Smooth muscle cell (in vitro differentiated cells): ENCODE data around the gene PYGM. TPM values are rescaled to one million over a fixed set of nuclear protein-coding genes. Genes with fewer than 3 reads are reported as not detected.

Experiments used
- DNase-seq: peaks from one replicate; lab custom pipeline; 2025; ENCODE audit not compliant: unreplicated experiment; lab: John Stamatoyannopoulos, UW
- H2AFZ ChIP-seq: fragments of 200-600 bp; sonication (generic); 2 replicates; pipeline ENCODE4 v1.6.0; 2016; ENCODE audit warnings: antibody characterized with exemption, low read depth, mild to moderate bottlenecking
- H3F3A ChIP-seq: fragments of 200-600 bp; sonication (generic); 2 replicates; pipeline ENCODE4 v1.6.0; 2017; ENCODE audit warnings: antibody characterized with exemption, low read depth
- H3K27ac ChIP-seq: fragments of 200-600 bp; sonication (generic); 2 replicates; pipeline ENCODE4 v1.5.1; 2016; ENCODE audit warnings: low read depth, mild to moderate bottlenecking
- H3K27me3 ChIP-seq: fragments of 200-600 bp; sonication (generic); 2 replicates; pipeline ENCODE4 v1.6.1; 2016; ENCODE audit warnings: low read depth, mild to moderate bottlenecking
- H3K36me3 ChIP-seq: fragments of 200-600 bp; sonication (generic); 2 replicates; pipeline ENCODE4 v1.5.1; 2016; ENCODE audit warnings: low read depth
- H3K4me1 ChIP-seq: fragments of 200-600 bp; sonication (generic); 2 replicates; pipeline ENCODE4 v1.5.1; 2016; ENCODE audit warnings: low read depth
- H3K4me2 ChIP-seq: fragments of 200-600 bp; sonication (generic); 2 replicates; pipeline ENCODE4 v1.6.0; 2016; ENCODE audit warnings: mild to moderate bottlenecking
- H3K4me3 ChIP-seq: fragments of 200-600 bp; sonication (generic); 2 replicates; pipeline ENCODE4 v1.5.1; 2016; ENCODE audit warnings: mild to moderate bottlenecking
- H3K79me2 ChIP-seq: fragments of 200-600 bp; sonication (generic); 2 replicates; pipeline ENCODE4 v1.6.0; 2016; ENCODE audit warnings: low read depth, mild to moderate bottlenecking
- H3K9ac ChIP-seq: fragments of 200-600 bp; sonication (generic); 2 replicates; pipeline ENCODE4 v1.6.0; 2016; ENCODE audit warnings: low read depth
- H3K9me3 ChIP-seq: fragments of 200-600 bp; sonication (generic); replicated peaks from 2 replicates; pipeline ENCODE4 v1.5.1; 2016; ENCODE audit warnings: low read depth
- H4K20me1 ChIP-seq: fragments of 200-600 bp; sonication (generic); 2 replicates; pipeline ENCODE4 v1.6.0; 2016; ENCODE audit warnings: low read depth
- CTCF ChIP-seq: fragments of 200-600 bp; sonication (generic); IDR thresholded peaks from 2 replicates; pipeline ENCODE4 v1.5.1; 2017; ENCODE audit warnings: borderline replicate concordance, mild to moderate bottlenecking, antibody characterized with exemption; ENCODE audit not compliant: insufficient read depth, poor library complexity, severe bottlenecking
- WGBS: methylation state at CpG from one replicate; pipeline ENCODE4 v1.1.7; 2016; ENCODE audit warnings: low lambda C conversion rate; 5-methylcytosine and 5-hydroxymethylcytosine counted together
- polyA plus RNA-seq: library from polyadenylated mRNA; unstranded; fragments of >200 nt; fragmentation: Nextera tagmentation; extraction: Ambion mirVana; gene quantifications from 2 replicates; pipeline ENCODE4 v1.2.1, GENCODE V29; 2016
- total RNA-seq: library from RNA; depleted of rRNA; stranded (reverse); fragments of >200 nt; gene quantifications from 2 replicates; pipeline ENCODE4 v1.2.3, GENCODE V29; 2014

Gene PYGM
- total and polyA plus RNA-seq, 2 experiments from 2014 or later, result 1.1 to 2.2 TPM

GRCh38 chr11:64799623-64800302 is 40.0 kb upstream of the PYGM start:
- Histone ChIP-seq H3K4me1 (peaks cover 12% of the 10 kb centered on the region), H3F3A (peaks cover 7% of the 10 kb centered on the region), H3K4me2 (no peak overlapping the region), H3K9me3 (no peaks in the 10 kb centered on the region), H2AFZ (no peak overlapping the region), H3K36me3 (no peaks in the 10 kb centered on the region), H3K79me2 (no peaks in the 10 kb centered on the region), H4K20me1 (no peaks in the 10 kb centered on the region), H3K27ac (no peak overlapping the region), H3K27me3 (no peaks in the 10 kb centered on the region), H3K4me3 (no peak overlapping the region), H3K9ac (no peak overlapping the region)
- no peak for TF ChIP-seq CTCF
- DNase-seq, result no peak
- 94% methylated on average over 14 of the region's 14 CpGs for WGBS

DNA sequence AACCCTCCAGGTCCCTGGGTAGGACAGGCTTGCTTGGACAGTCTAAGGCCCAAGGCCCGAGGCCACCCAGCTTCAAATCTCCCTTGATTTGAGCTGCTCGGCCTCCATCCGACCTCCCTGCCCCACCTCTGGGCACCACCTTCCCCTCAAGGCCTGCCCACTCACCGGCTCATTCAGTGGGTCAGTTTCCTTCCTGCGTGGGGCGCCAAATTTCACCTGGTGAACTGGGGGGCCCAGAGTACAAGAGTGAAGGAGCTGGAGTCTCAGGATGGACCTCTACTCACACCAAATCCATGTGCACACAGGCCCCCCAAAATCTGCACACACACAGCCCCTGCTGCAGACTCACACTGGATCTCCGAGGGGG is 39.5 kb upstream of the PYGM start:
- H3K4me3 ChIP-seq, result no peak overlapping the region
- no peaks in the 10 kb centered on the region for H3K36me3 ChIP-seq
- no peaks in the 10 kb centered on the region for H3K9me3 ChIP-seq
- peaks cover 5% of the 10 kb centered on the region for H3F3A ChIP-seq
- H3K9ac ChIP-seq, result no peak overlapping the region
- no peaks in the 10 kb centered on the region for H4K20me1 ChIP-seq
- DNase-seq, result no peak
- peaks cover 12% of the 10 kb centered on the region for H3K4me1 ChIP-seq
- no peak overlapping the region for H3K4me2 ChIP-seq
- H3K27me3 ChIP-seq, result no peaks in the 10 kb centered on the region
- H3K79me2 ChIP-seq, result no peaks in the 10 kb centered on the region
- no peak overlapping the region for H2AFZ ChIP-seq
- H3K27ac ChIP-seq, result no peak overlapping the region
- no peak for TF ChIP-seq CTCF
- WGBS, result 95% methylated on average over 7 of the region's 7 CpGs

GRCh38 chr11:64796757-64797541 is 37.2 kb upstream of the PYGM start:
- Histone ChIP-seq H3K4me3 (no peak overlapping the region), H3K27me3 (no peaks in the 10 kb centered on the region), H3K4me2 (no peak overlapping the region), H3K36me3 (no peaks in the 10 kb centered on the region), H3F3A (no peaks in the 10 kb centered on the region), H3K27ac (no peak overlapping the region), H4K20me1 (no peaks in the 10 kb centered on the region), H3K79me2 (no peaks in the 10 kb centered on the region), H3K9ac (no peak overlapping the region), H2AFZ (no peak overlapping the region), H3K9me3 (no peaks in the 10 kb centered on the region), H3K4me1 (no peaks in the 10 kb centered on the region)
- WGBS, result 95% methylated on average over 19 of the region's 19 CpGs
- DNase-seq, result no peak
- no peak for TF ChIP-seq CTCF
